Type B pancreatic cell (in vitro differentiated cells): Measurements from ENCODE around the gene CHCHD6. TPM values are rescaled to one million over a fixed set of nuclear protein-coding genes. Genes with fewer than 3 reads are reported as not detected.

ENCODE experiments used
- DNase-seq: peaks from one replicate; pipeline ENCODE4 v3.0.0; 2021; ENCODE audit warnings: mixed read lengths; ENCODE audit not compliant: unreplicated experiment; ENCODE audit errors: extremely low spot score
- H3K27ac Mint-ChIP-seq: 2 replicates; pipeline ENCODE4 v1.8.0; 2021; ENCODE audit warnings: mild to moderate bottlenecking, mixed read lengths
- H3K27me3 Mint-ChIP-seq: 2 replicates; pipeline ENCODE4 v1.8.0; 2021; ENCODE audit warnings: mixed read lengths
- H3K36me3 Mint-ChIP-seq: 2 replicates; pipeline ENCODE4 v1.8.0; 2021; ENCODE audit warnings: mixed read lengths
- H3K4me1 Mint-ChIP-seq: one replicate; pipeline ENCODE4 v1.8.0; 2021; ENCODE audit warnings: mixed read lengths; ENCODE audit not compliant: unreplicated experiment
- H3K4me3 Mint-ChIP-seq: 2 replicates; pipeline ENCODE4 v1.8.0; 2021; ENCODE audit warnings: mild to moderate bottlenecking, mixed read lengths
- H3K9me3 Mint-ChIP-seq: 2 replicates; pipeline ENCODE4 v1.8.0; 2021; ENCODE audit warnings: mixed read lengths
- CTCF ChIP-seq: fragments of 200-600 bp; sonication (generic); conservative IDR thresholded peaks from 2 replicates; pipeline ENCODE4 v1.5.0; 2021; ENCODE audit warnings: antibody characterized with exemption, mild to moderate bottlenecking
- total RNA-seq: library from RNA; stranded (reverse); gene quantifications from 2 replicates; pipeline ENCODE4 v1.2.1, GENCODE V29; 2021; ENCODE audit warnings: low replicate concordance

CHCHD6 gene
- total RNA-seq, 1 donor from 2014 or later, result 17.5 TPM

- no peak overlapping the region for H3K4me3 Mint-ChIP-seq
- no peak for TF ChIP-seq CTCF
- no peak for DNase-seq
- H3K27me3 Mint-ChIP-seq, result no peaks in the 10 kb centered on the region
- H3K4me1 Mint-ChIP-seq, result peaks cover 11% of the 10 kb centered on the region
- H3K36me3 Mint-ChIP-seq, result peaks cover 17% of the 10 kb centered on the region
- no peak overlapping the region for H3K27ac Mint-ChIP-seq
- no peaks in the 10 kb centered on the region for H3K9me3 Mint-ChIP-seq
Measured at GRCh38 chr3:126743350-126743749, 39.3 kb downstream of the CHCHD6 start.

GRCh38 chr3:126743781-126744180 lies 39.7 kb downstream of the CHCHD6 start:
- Mint-ChIP-seq H3K4me3 (no peak overlapping the region), H3K4me1 (peaks cover 14% of the 10 kb centered on the region), H3K36me3 (peaks cover 15% of the 10 kb centered on the region), H3K27me3 (no peaks in the 10 kb centered on the region), H3K9me3 (no peaks in the 10 kb centered on the region), H3K27ac (no peak overlapping the region)
- DNase-seq, result no peak
- no peak for TF ChIP-seq CTCF

- no peak for DNase-seq
- no peaks in the 10 kb centered on the region for H3K27me3 Mint-ChIP-seq
- no peak overlapping the region for H3K4me3 Mint-ChIP-seq
- no peak for TF ChIP-seq CTCF
- H3K4me1 Mint-ChIP-seq, result peaks cover 20% of the 10 kb centered on the region
- peaks cover 7% of the 10 kb centered on the region for H3K36me3 Mint-ChIP-seq
- no peaks in the 10 kb centered on the region for H3K9me3 Mint-ChIP-seq
- no peak overlapping the region for H3K27ac Mint-ChIP-seq
Measured at GRCh38 chr3:126745760-126746394, 41.8 kb downstream of the CHCHD6 start.

- no peak for DNase-seq
- no peak for TF ChIP-seq CTCF
- Mint-ChIP-seq H3K4me3 (no peak overlapping the region), H3K9me3 (no peaks in the 10 kb centered on the region), H3K4me1 (peaks cover 24% of the 10 kb centered on the region), H3K27me3 (no peaks in the 10 kb centered on the region), H3K36me3 (peaks cover 7% of the 10 kb centered on the region), H3K27ac (no peak overlapping the region)
Measured at GRCh38 chr3:126746395-126747177, 42.5 kb downstream of the CHCHD6 start.

GRCh38 chr3:126747768-126748167 lies 43.7 kb downstream of the CHCHD6 start:
- no peak for TF ChIP-seq CTCF
- H3K4me3 Mint-ChIP-seq, result no peak overlapping the region
- H3K4me1 Mint-ChIP-seq, result peaks cover 32% of the 10 kb centered on the region
- no peaks in the 10 kb centered on the region for H3K27me3 Mint-ChIP-seq
- peaks cover 1% of the 10 kb centered on the region for H3K36me3 Mint-ChIP-seq
- H3K9me3 Mint-ChIP-seq, result no peaks in the 10 kb centered on the region
- no peak overlapping the region for H3K27ac Mint-ChIP-seq
- DNase-seq, result no peak
